22Rv1 (cell line): ENCODE results near the gene PRPF18.

Experiments
- ZFX ChIP-seq: fragments of 450-650 bp; IDR thresholded peaks from 2 replicates; pipeline ENCODE4 v1.6.1; 2017; ENCODE audit warnings: antibody characterized with exemption, borderline replicate concordance
- TF ChIP-seq, protein P1 (sequence below): fragments of 450-650 bp; IDR thresholded peaks from 2 replicates; pipeline ENCODE4 v1.5.1; 2017; ENCODE audit warnings: mild to moderate bottlenecking

GRCh38 chr10:13586676-13587355 lies at the start of gene PRPF18:
- TF ChIP-seq, protein P1, sequence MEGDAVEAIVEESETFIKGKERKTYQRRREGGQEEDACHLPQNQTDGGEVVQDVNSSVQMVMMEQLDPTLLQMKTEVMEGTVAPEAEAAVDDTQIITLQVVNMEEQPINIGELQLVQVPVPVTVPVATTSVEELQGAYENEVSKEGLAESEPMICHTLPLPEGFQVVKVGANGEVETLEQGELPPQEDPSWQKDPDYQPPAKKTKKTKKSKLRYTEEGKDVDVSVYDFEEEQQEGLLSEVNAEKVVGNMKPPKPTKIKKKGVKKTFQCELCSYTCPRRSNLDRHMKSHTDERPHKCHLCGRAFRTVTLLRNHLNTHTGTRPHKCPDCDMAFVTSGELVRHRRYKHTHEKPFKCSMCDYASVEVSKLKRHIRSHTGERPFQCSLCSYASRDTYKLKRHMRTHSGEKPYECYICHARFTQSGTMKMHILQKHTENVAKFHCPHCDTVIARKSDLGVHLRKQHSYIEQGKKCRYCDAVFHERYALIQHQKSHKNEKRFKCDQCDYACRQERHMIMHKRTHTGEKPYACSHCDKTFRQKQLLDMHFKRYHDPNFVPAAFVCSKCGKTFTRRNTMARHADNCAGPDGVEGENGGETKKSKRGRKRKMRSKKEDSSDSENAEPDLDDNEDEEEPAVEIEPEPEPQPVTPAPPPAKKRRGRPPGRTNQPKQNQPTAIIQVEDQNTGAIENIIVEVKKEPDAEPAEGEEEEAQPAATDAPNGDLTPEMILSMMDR = peak; percentile 98
- TF ChIP-seq ZFX = no peak
